NCI-H526 treated with DMSO at 0.1 percent for 48 hours (cell line): Measurements from ENCODE around the gene PHKB.
"Not testable (repeated sequence)": the region's sequence is repeated elsewhere in the genome, so short reads cannot be mapped to it uniquely, and the experiment has no call there.

Experiments used
- DNase-seq: peaks from one replicate; lab custom pipeline; 2025; lab: John Stamatoyannopoulos, UW

The PHKB gene

GRCh38 chr16:47625115-47625567, 164.0 kb downstream of the PHKB start:
- DNase-seq = no peak

GRCh38 chr16:47626246-47626645, 165.1 kb downstream of the PHKB start:
- no peak for DNase-seq

GRCh38 chr16:47627085-47627639, 166.0 kb downstream of the PHKB start:
- DNase-seq = no peak

GRCh38 chr16:47627721-47628120, 166.6 kb downstream of the PHKB start:
- DNase-seq = no peak

GRCh38 chr16:47631131-47631530, 170.0 kb downstream of the PHKB start:
- no peak for DNase-seq

GRCh38 chr16:47634126-47634525, 173.0 kb downstream of the PHKB start:
- no peak for DNase-seq

GRCh38 chr16:47634727-47635126, 173.6 kb downstream of the PHKB start:
- no peak for DNase-seq

GRCh38 chr16:47636501-47637099, 175.5 kb downstream of the PHKB start:
- no peak for DNase-seq

GRCh38 chr16:47638175-47638574, 177.0 kb downstream of the PHKB start:
- no peak for DNase-seq

- no peak for DNase-seq
These were observed 179.5 kb downstream of the PHKB start for GRCh38 chr16:47640661-47641060.

GRCh38 chr16:47643323-47644000, 182.3 kb downstream of the PHKB start:
- no peak for DNase-seq

- no peak for DNase-seq
These were observed 183.0 kb downstream of the PHKB start for GRCh38 chr16:47644166-47644565.

- DNase-seq = no peak
These were observed 183.5 kb downstream of the PHKB start for GRCh38 chr16:47644661-47645060.

GRCh38 chr16:47646914-47647313, 185.8 kb downstream of the PHKB start:
- DNase-seq = no peak

GRCh38 chr16:47657032-47657431, 195.9 kb downstream of the PHKB start:
- DNase-seq = no peak

- no peak for DNase-seq
These were observed 196.8 kb downstream of the PHKB start for GRCh38 chr16:47657977-47658376.

- DNase-seq = no peak
These were observed 199.4 kb downstream of the PHKB start for GRCh38 chr16:47660540-47660939.

- DNase-seq = no peak
These were observed 203.7 kb downstream of the PHKB start for GRCh38 chr16:47664653-47665325.

GRCh38 chr16:47666434-47666833, 205.3 kb downstream of the PHKB start:
- no peak for DNase-seq

- no peak for DNase-seq
These were observed 206.8 kb downstream of the PHKB start for GRCh38 chr16:47667956-47668355.

GRCh38 chr16:47672475-47672874, 211.3 kb downstream of the PHKB start:
- no peak for DNase-seq

GRCh38 chr16:47676635-47677177, 215.6 kb downstream of the PHKB start:
- DNase-seq = no peak

- DNase-seq = not testable (repeated sequence)
These were observed 220.4 kb downstream of the PHKB start for GRCh38 chr16:47681571-47681970.
